RWPE2 (cell line): ENCODE data around the gene LMLN.
A peak's percentile ranks its signal among the peaks of the same experiment; 100 is the strongest.
"Not testable (repeated sequence)": the region's sequence is repeated elsewhere in the genome, so short reads cannot be mapped to it uniquely, and the experiment has no call there.

Experiments
- ATAC-seq: fragments of 200-7000 bp; cut with Tn5 transposase; 3 replicates; pipeline ENCODE4 v1.9.1; 2021; ENCODE audit warnings: low read depth
- DNase-seq: peaks from one replicate; pipeline ENCODE4 v3.0.0-alpha.2; 2020; ENCODE audit warnings: low spot score
- H3K27ac ChIP-seq: fragments of 450-650 bp; 2 replicates; pipeline ENCODE4 v1.5.1; 2017; ENCODE audit warnings: mild to moderate bottlenecking; ENCODE audit not compliant: poor library complexity, severe bottlenecking
- H3K27me3 ChIP-seq: fragments of 250-450 bp; sonication (Bioruptor Pico); 2 replicates; pipeline ENCODE4 v1.5.1; 2021; ENCODE audit warnings: mild to moderate bottlenecking, moderate library complexity; ENCODE audit not compliant: insufficient read depth, poor library complexity, severe bottlenecking
- H3K36me3 ChIP-seq: fragments of 250-450 bp; sonication (Bioruptor Pico); 2 replicates; pipeline ENCODE4 v1.5.1; 2020; ENCODE audit warnings: low read depth, mild to moderate bottlenecking, moderate library complexity
- H3K4me1 ChIP-seq: fragments of 250-450 bp; sonication (Bioruptor Pico); 2 replicates; pipeline ENCODE4 v1.5.1; 2021; ENCODE audit warnings: mild to moderate bottlenecking, moderate library complexity; ENCODE audit not compliant: insufficient read depth, poor library complexity, severe bottlenecking
- H3K4me3 ChIP-seq: fragments of 250-450 bp; sonication (Bioruptor Pico); 2 replicates; pipeline ENCODE4 v1.5.1; 2021; ENCODE audit warnings: mild to moderate bottlenecking, moderate library complexity; ENCODE audit not compliant: severe bottlenecking
- H3K9me3 ChIP-seq: fragments of 250-450 bp; sonication (Bioruptor Pico); 2 replicates; pipeline ENCODE4 v1.5.1; 2021; ENCODE audit warnings: mild to moderate bottlenecking, moderate library complexity; ENCODE audit not compliant: severe bottlenecking
- TF ChIP-seq, protein P1 (sequence below): fragments of 450-650 bp; IDR thresholded peaks from one replicate; pipeline ENCODE4 v1.5.1; 2017; ENCODE audit warnings: mild to moderate bottlenecking, moderate library complexity; ENCODE audit not compliant: poor library complexity, severe bottlenecking

The LMLN gene, protein sequence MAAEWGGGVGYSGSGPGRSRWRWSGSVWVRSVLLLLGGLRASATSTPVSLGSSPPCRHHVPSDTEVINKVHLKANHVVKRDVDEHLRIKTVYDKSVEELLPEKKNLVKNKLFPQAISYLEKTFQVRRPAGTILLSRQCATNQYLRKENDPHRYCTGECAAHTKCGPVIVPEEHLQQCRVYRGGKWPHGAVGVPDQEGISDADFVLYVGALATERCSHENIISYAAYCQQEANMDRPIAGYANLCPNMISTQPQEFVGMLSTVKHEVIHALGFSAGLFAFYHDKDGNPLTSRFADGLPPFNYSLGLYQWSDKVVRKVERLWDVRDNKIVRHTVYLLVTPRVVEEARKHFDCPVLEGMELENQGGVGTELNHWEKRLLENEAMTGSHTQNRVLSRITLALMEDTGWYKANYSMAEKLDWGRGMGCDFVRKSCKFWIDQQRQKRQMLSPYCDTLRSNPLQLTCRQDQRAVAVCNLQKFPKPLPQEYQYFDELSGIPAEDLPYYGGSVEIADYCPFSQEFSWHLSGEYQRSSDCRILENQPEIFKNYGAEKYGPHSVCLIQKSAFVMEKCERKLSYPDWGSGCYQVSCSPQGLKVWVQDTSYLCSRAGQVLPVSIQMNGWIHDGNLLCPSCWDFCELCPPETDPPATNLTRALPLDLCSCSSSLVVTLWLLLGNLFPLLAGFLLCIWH

DNA sequence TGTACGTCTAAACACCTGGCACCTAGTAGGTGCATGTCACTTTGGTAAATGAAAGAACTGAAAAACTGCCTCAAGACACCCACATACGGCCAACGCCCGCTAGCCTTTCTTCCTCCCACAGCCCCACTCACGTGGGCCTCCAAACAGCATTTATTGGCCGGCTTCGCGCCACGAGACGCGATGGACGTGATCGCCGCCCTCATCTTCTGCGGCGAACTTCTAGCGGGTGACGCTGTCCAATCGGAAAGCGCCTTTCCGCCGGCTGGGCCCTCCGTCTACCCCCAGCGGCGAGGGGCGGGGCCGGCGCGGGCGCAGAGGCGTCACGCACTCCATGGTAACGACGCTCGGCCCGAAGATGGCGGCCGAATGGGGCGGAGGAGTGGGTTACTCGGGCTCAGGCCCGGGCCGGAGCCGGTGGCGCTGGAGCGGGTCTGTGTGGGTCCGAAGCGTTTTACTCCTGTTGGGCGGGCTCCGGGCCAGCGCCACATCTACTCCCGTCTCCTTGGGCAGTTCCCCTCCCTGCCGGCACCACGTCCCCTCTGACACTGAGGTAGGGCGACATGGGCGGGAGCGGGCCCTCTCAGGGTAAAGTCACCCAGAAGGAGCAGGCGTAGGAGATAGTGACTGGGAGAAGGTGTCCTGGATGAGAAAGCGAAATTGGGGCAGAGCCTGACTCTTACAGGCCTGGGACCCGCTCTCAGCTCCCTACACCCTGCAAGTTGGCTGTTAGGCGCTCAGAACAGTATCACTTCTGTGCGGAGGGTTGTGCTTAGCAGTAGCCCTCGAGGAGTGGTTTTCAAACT lies at the start of gene LMLN:
TSS of gene LMLN (plus strand) at position 327 of the 803 bp plus-strand sequence. CDS start at position 356, 29 bp downstream.
- TF ChIP-seq, protein P1, sequence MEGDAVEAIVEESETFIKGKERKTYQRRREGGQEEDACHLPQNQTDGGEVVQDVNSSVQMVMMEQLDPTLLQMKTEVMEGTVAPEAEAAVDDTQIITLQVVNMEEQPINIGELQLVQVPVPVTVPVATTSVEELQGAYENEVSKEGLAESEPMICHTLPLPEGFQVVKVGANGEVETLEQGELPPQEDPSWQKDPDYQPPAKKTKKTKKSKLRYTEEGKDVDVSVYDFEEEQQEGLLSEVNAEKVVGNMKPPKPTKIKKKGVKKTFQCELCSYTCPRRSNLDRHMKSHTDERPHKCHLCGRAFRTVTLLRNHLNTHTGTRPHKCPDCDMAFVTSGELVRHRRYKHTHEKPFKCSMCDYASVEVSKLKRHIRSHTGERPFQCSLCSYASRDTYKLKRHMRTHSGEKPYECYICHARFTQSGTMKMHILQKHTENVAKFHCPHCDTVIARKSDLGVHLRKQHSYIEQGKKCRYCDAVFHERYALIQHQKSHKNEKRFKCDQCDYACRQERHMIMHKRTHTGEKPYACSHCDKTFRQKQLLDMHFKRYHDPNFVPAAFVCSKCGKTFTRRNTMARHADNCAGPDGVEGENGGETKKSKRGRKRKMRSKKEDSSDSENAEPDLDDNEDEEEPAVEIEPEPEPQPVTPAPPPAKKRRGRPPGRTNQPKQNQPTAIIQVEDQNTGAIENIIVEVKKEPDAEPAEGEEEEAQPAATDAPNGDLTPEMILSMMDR, result no peak
- H3K27ac ChIP-seq, result peak within 1 kb of the TSS; percentile 64

DNA sequence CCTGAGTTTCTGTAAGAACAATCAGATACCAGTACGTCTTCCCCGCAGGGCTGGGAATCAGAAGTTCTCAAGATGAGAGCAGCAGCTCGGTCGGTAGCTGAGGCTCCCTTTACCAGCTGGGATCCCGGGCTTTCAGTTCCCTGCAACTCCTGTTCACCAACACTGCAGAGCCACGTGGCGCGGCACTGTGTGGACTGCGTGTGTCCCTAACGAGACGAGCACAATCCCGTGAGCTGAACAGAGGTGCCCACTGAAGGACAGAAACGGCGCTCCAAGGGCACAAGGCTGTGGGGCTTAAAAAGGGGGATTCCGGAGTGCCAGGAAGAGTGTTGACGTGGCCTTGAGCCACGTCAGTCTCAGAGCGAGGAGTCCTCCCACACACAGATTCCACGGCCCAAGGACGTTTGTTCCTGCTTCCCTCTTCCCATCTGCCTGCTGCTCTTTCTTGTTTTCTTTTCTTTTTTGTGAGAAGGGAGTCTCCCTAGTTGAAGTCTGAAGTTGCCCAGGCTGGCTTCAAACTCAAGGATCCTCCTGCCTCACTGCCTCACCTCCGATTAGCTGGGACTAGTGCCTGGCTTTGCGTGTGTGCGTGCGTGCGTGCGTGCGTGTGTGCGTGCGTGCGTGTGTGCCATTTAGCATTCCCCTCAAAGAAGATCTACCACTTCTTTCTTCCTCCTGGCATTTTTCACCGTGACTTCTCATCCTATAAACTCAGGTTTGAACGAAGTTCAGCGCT lies 47.1 kb upstream of the LMLN start:
- Histone ChIP-seq H3K4me3 (no peak overlapping the region), H3K9me3 (no peaks in the 10 kb centered on the region), H3K4me1 (no peaks in the 10 kb centered on the region), H3K27ac (no peak overlapping the region), H3K27me3 (no peaks in the 10 kb centered on the region), H3K36me3 (no peaks in the 10 kb centered on the region)
- TF ChIP-seq, protein P1, result no peak
- no peak for DNase-seq
- no peak for ATAC-seq

More for the DNA sequence above, at the start of gene LMLN:
- H3K36me3 ChIP-seq, result peaks cover 12% of the 10 kb centered on the region
- ATAC-seq, result peak; percentile 82
- peak within 1 kb of the TSS; percentile 50 for H3K4me3 ChIP-seq
- no peaks in the 10 kb centered on the region for H3K27me3 ChIP-seq
- no peaks in the 10 kb centered on the region for H3K9me3 ChIP-seq
- peaks cover 23% of the 10 kb centered on the region for H3K4me1 ChIP-seq
- peak; percentile 94 for DNase-seq

DNA sequence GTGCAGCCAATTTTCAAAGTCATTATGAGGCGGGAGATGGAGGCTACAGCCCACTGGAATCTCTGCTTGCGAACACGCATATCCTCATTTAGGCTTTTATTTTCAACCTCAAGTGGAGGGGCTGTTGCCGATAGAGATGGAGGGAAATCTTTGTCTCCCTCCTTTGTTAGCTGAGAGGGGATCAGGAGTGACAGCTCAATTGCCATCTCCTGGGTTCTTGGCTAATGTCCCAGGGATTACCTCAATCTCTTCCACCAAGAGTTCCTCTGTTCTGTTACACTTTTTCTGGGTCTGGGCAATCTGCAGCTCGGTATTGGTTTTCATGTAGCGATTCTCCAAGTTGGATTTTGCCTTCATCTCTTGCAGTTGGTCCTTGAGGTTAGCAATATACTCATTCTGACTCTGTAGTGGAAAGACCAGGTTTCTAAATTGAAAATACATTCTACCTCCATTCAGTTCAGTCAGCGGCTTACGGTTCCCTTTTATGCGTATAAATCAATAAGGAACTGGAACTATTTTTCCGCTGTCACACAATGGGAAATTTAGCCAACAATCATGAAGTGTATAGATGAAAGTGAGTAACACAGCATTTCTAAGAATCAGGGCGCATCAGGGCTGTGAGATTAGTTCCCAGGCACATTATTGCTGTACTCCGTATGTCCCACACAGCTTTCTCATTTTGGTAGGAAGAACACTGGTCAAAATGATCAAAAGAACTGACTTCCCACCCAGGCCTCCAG lies 46.2 kb upstream of the LMLN start:
- TF ChIP-seq, protein P1, result no peak
- H3K9me3 ChIP-seq, result no peaks in the 10 kb centered on the region
- no peaks in the 10 kb centered on the region for H3K27me3 ChIP-seq
- ATAC-seq, result no peak
- no peak for DNase-seq
- H3K27ac ChIP-seq, result no peak overlapping the region
- no peak overlapping the region for H3K4me3 ChIP-seq
- H3K36me3 ChIP-seq, result no peaks in the 10 kb centered on the region
- H3K4me1 ChIP-seq, result no peaks in the 10 kb centered on the region

DNA sequence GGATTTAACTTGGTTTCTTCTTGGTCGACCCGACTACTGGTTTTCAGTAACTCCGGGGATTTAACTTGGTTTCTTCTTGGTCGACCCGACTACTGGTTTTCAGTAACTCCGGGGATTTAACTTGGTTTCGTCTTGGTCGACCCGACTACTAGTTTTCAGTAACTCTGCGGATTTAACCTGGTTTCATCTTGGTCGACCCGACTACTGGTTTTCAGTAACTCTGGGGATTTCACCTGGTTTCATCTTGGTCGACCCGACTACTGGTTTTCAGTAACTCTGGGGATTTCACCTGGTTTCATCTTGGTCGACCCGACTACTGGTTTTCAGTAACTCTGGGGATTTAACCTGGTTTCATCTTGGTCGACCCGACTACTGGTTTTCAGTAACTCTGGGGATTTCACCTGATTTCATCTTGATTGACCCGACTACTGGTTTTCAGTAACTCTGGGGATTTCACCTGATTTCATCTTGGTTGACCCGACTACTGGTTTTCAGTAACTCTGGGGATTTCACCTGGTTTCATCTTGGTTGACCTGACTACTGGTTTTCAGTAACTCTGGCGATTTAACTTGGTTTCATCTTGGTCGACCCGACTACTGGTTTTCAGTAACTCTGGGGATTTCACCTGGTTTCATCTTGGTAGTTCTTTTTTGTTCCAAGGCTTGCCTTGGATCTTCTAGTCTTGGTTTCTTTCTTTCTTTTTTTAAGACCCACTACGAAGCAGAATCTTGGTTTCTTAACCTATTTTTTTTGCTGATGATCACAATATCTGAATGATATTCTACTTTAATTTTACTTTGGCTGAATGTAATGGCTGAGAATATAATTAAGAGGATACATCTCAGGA lies 38.4 kb upstream of the LMLN start:
- not testable (repeated sequence) for H3K9me3 ChIP-seq, H3K27ac ChIP-seq, DNase-seq

More for the DNA sequence above, 38.4 kb upstream of the LMLN start:
- not testable (repeated sequence) for H3K27me3 ChIP-seq, H3K4me3 ChIP-seq, H3K36me3 ChIP-seq, H3K4me1 ChIP-seq, ATAC-seq
